Testis (tissue), 3 donors: ENCODE data around the gene RNF217. TPM values are rescaled to one million over a fixed set of nuclear protein-coding genes. Genes with fewer than 3 reads are reported as not detected.

Source experiments
- DNase-seq: peaks from one replicate; pipeline ENCODE4 v3.0.0-alpha.2; 2019
- H3K27ac ChIP-seq, 2 donors: fragments of 200-600 bp; sonication (generic); one replicate each; pipeline ENCODE4 v1.5.1; 2019
- H3K27me3 ChIP-seq: fragments of 200-600 bp; sonication (generic); one replicate; pipeline ENCODE4 v1.5.1; 2019
- H3K36me3 ChIP-seq: fragments of 200-600 bp; sonication (generic); one replicate; pipeline ENCODE4 v1.5.1; 2017; ENCODE audit warnings: low read depth; ENCODE audit errors: missing control alignments
- H3K4me1 ChIP-seq: fragments of 200-600 bp; sonication (generic); one replicate; pipeline ENCODE4 v1.5.1; 2019
- H3K4me3 ChIP-seq, 2 donors: fragments of 200-600 bp; sonication (generic); one replicate each; pipeline ENCODE4 v1.5.1; 2017 to 2019
- H3K9me3 ChIP-seq: fragments of 200-600 bp; sonication (generic); one replicate; pipeline ENCODE4 v1.5.1; 2017
- POLR2A ChIP-seq: fragments of 450-650 bp; IDR thresholded peaks from one replicate; pipeline ENCODE4 v1.6.1; 2017; ENCODE audit warnings: antibody characterized with exemption, mild to moderate bottlenecking, moderate library complexity
- WGBS, 2 donors: methylation state at CpG; one replicate each; pipeline ENCODE4 v1.1.5; 2018; 5-methylcytosine and 5-hydroxymethylcytosine counted together
- intact Hi-C: fragments of 100-400 bp; cut with DNase I; formaldehyde crosslinking; loops from one replicate; pipeline ENCODE4 v1.15.1; 2023; ENCODE audit warnings: low total_unique reads
- polyA plus RNA-seq: library from polyadenylated mRNA; stranded (reverse); fragments of 350-450 nt; fragmentation: Illumina TruSeq; extraction: RNeasy Lipid Tissue Mini Kit (QIAGEN cat#74804); gene quantifications from one replicate; pipeline ENCODE4 v1.2.3, GENCODE V29; 2014; ENCODE audit warnings: low read depth, low replicate concordance; ENCODE audit not compliant: insufficient read depth
- total RNA-seq, 2 donors: library from RNA; depleted of rRNA; stranded (reverse); fragments of >200 nt; gene quantifications; one replicate each; pipeline ENCODE4 v1.2.3, GENCODE V29; 2016
- TF ChIP-seq, protein P1 (sequence below), 3 experiments: fragments of 450-650 bp in 2 of 3; fragments of 200-600 bp in 1 of 3; sonication (generic) in 1 of 3; IDR thresholded peaks; one replicate each; pipeline ENCODE4 v1.5.1; 2016 to 2019; ENCODE audit warnings: antibody characterized with exemption in 3 of 3, mild to moderate bottlenecking in 2 of 3, moderate library complexity in 1 of 3

RNF217 gene
- total and polyA plus RNA-seq, 3 donors from 2014 or later: 25.1 to 48.0 (median 33.3) TPM

DNA sequence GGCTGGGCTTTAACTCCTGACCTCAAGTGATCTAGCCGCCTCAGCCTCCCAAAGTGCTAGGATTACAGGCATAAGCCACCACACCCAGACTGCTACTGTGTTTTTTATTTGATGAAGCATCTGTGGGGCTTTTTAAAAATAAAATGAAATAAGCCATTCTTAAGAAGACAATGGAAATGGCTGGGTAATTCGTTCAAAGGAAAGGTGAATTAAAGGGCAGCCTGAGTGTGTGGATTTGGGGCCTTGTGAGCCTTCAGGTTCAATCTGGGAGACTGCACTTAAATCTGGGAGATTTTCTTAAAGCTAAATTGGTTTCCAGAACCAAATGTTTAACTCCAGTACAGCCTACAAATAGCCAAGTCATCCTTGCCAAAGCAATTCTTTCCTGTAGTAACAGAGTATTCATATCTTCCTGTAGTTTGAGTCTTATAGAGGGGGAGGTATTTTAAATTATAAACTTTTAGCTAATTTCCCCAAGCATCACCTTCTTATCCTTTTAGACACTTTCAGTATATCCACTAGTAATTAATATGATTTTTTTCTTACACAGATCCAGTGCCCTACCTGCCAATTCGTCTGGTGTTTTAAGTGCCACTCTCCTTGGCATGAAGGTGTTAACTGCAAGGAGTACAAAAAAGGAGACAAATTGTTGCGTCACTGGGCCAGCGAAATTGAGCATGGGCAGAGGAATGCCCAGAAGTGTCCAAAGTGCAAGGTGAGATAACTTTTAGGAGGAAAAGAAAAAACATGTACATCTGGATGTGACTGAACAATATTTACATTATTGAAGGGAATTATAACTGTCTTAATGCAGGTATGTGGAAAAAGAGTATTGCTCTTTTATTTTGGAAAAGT, 95.4 kb downstream of the RNF217 start:
- no peak for DNase-seq
- intact Hi-C loops: no loop called here
- Histone ChIP-seq H3K36me3 (no peaks in the 10 kb centered on the region), H3K27ac (no peak overlapping the region), H3K4me1 (no peaks in the 10 kb centered on the region), H3K9me3 (no peaks in the 10 kb centered on the region), H3K27me3 (no peaks in the 10 kb centered on the region), H3K4me3 (no peak overlapping the region)
- 71 to 78% methylated on average over 5 of the region's 5 CpGs for WGBS, 2 donors
- TF ChIP-seq, protein P1, sequence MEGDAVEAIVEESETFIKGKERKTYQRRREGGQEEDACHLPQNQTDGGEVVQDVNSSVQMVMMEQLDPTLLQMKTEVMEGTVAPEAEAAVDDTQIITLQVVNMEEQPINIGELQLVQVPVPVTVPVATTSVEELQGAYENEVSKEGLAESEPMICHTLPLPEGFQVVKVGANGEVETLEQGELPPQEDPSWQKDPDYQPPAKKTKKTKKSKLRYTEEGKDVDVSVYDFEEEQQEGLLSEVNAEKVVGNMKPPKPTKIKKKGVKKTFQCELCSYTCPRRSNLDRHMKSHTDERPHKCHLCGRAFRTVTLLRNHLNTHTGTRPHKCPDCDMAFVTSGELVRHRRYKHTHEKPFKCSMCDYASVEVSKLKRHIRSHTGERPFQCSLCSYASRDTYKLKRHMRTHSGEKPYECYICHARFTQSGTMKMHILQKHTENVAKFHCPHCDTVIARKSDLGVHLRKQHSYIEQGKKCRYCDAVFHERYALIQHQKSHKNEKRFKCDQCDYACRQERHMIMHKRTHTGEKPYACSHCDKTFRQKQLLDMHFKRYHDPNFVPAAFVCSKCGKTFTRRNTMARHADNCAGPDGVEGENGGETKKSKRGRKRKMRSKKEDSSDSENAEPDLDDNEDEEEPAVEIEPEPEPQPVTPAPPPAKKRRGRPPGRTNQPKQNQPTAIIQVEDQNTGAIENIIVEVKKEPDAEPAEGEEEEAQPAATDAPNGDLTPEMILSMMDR (IDR thresholded peaks at IDR 0.05): no peak
- no peak for TF ChIP-seq POLR2A

DNA sequence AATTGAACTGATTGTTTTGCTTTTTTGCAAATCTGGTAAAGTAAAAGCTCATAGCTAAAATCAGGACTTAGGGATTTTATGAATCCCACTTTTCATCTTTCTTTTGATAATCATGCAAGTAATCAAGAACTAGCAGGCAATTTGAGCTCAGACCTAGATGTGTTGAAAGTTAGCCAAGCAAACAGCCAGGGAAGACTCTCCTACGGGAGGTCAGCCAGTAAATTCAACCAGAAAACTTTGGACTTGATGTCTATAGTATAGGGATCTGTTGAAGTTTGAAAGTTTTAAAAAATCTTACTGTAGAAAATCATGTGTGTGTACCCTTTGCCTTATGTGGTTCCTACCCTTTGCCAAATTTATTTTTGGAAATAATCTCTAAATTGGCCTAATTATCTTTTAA, 96.3 kb downstream of the RNF217 start:
- DNase-seq: no peak
- Histone ChIP-seq H3K4me3 (no peak overlapping the region), H3K4me1 (no peaks in the 10 kb centered on the region), H3K27me3 (no peaks in the 10 kb centered on the region), H3K27ac (no peak overlapping the region), H3K36me3 (no peaks in the 10 kb centered on the region), H3K9me3 (no peaks in the 10 kb centered on the region)
- WGBS, 2 donors: 43 to 55% methylated on average over 1 of the region's 1 CpG
- TF ChIP-seq, protein P1 (IDR thresholded peaks at IDR 0.05): no peak
- no peak for TF ChIP-seq POLR2A
- intact Hi-C loops: no loop called here

DNA sequence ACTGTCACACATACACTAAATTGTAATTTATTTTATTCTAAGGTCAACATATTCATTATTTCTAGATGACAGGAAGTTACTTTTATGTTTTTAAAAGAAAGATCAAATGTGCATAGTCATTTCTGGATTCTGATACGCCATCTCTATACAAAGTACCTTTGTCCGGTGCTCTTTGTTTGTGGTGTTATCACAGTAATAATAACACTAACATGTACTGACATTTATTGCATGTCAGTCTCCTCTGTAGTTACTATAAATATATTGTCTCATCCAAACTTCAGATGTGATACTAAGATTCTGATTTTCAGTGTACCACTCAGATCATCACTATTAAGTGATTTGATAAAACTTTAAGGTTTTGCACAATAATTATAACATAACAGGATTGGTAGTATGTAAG, 101.1 kb downstream of the RNF217 start:
- intact Hi-C loops: no loop called here
- no peaks in the 10 kb centered on the region for H3K4me1 ChIP-seq
- WGBS, 2 donors: 78 to 86% methylated on average over 2 of the region's 2 CpGs

DNA sequence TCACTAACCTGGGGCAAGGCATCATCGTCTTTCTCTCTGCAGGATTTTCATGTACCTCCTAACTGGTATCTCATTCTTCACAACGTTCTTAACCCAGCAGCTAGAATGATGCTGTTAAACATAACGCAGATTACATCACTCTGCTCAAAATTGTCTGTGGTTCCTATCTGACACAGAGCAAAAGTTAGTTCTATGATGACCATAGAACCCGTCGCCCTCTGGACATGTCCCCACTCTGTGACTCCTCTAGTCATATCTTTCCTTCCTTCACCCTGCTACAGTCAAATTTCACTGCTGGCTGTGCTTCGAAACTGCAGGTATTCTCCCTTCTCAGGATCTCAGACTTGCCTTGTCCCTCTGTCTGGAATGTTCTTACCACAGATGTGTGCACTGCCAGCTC, 103.9 kb downstream of the RNF217 start:
- Histone ChIP-seq H3K4me3 (no peak overlapping the region), H3K9me3 (no peaks in the 10 kb centered on the region), H3K4me1 (no peaks in the 10 kb centered on the region), H3K27ac (no peak overlapping the region), H3K36me3 (no peaks in the 10 kb centered on the region), H3K27me3 (no peaks in the 10 kb centered on the region)
- 87 to 90% methylated on average over 6 of the region's 6 CpGs for WGBS, 2 donors
- intact Hi-C loops: no loop called here
- TF ChIP-seq, protein P1 (IDR thresholded peaks at IDR 0.05): no peak
- TF ChIP-seq POLR2A: no peak
- DNase-seq: no peak

More for the DNA sequence above, 101.1 kb downstream of the RNF217 start:
- Histone ChIP-seq H3K36me3 (no peaks in the 10 kb centered on the region), H3K27me3 (no peaks in the 10 kb centered on the region), H3K4me3 (no peak overlapping the region), H3K9me3 (no peaks in the 10 kb centered on the region), H3K27ac (no peak overlapping the region)
- DNase-seq: no peak
- TF ChIP-seq, protein P1 (IDR thresholded peaks at IDR 0.05): no peak
- no peak for TF ChIP-seq POLR2A

DNA sequence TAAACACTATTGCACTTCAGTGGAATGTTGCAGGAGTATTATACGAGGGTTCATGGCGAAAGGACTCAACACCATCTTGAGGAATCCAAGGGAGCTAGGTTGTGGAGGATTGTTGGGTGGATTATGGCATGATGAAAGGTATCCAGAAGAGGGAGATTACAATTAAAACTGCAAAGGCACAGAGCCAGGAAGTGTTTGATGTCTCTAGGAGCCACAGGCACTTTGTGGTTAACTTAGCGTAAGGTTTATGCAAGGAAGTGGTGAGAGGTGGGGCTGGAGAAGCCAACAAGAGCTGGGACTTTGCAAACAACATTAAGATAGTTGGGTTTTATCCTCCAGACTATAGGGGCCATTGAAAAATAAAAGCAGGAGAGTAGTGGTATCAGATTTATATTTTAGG, 104.7 kb downstream of the RNF217 start:
- 87% methylated on average over 3 of the region's 3 CpGs for WGBS, 2 donors
- intact Hi-C loops: no loop called here
- H3K4me1 ChIP-seq: no peaks in the 10 kb centered on the region
- H3K27me3 ChIP-seq: no peaks in the 10 kb centered on the region
- no peak overlapping the region for H3K4me3 ChIP-seq
- no peak overlapping the region for H3K27ac ChIP-seq
- no peak for TF ChIP-seq POLR2A
- TF ChIP-seq, protein P1 (IDR thresholded peaks at IDR 0.05): no peak
- H3K36me3 ChIP-seq: no peaks in the 10 kb centered on the region
- H3K9me3 ChIP-seq: no peaks in the 10 kb centered on the region
- DNase-seq: no peak
